Activated effector memory CD4-positive, alpha-beta T cell treated with anti-CD3 and anti-CD28 coated beads, Interleukin-2, amount 50 U/mL, for 16 hours (primary cell): ENCODE data around the gene DTNB.
"Not testable (repeated sequence)": the region's sequence is repeated elsewhere in the genome, so short reads cannot be mapped to it uniquely, and the experiment has no call there.

Experiments
- DNase-seq: peaks from one replicate; pipeline ENCODE4 v3.0.0-alpha.2; 2020

The DTNB gene

GRCh38 chr2:25677877-25678276 lies 4.5 kb upstream of the DTNB start:
- DNase-seq: no peak

GRCh38 chr2:25674077-25674362 lies 643 bp upstream of the DTNB start:
- no peak for DNase-seq

- peak; percentile 89 for DNase-seq
These were observed 680 bp downstream of the DTNB start for GRCh38 chr2:25672494-25673299.

DNA sequence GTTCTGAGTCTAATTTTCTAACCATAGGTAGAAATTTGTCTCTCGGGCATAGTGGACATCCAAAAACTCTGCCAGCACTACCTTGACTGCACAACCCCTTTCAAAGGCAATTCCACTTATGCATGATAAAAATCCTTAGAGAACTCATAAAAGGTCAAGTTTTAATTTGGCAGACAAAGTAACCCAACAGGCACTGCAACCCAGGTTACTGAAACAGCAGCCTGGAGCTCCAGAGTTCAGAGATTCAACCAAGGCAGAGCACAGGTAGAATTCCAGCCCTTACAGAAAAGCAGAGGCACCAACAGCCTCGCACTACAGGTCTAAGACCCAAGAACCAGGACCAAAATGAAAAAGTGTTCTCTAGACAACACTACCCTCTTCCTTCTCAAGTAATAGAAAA lies 1.8 kb downstream of the DTNB start:
- no peak for DNase-seq

DNA sequence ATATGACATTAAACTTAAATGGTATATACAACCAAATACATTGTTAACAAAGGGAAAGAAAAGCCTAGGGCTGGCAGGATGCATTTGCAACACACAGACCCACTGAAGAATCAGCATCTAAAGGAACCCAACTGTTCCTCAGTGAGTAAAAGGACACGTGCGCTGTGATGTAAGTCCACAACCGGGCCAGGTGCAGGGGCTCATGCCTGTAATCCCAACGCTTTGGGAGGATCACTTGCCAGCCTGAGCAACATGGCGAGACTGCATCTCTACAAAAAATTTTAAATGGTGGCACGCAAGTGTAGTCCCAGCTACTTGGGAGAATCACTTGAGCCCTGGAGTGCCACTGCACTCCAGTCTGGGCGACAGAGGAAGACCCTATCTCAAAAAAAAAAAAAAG lies 3.9 kb downstream of the DTNB start:
- no peak for DNase-seq

GRCh38 chr2:25666218-25666617 lies 7.2 kb downstream of the DTNB start:
- no peak for DNase-seq

GRCh38 chr2:25665429-25665828 lies 7.9 kb downstream of the DTNB start:
- DNase-seq: not testable (repeated sequence)

GRCh38 chr2:25664965-25665307 lies 8.4 kb downstream of the DTNB start:
- no peak for DNase-seq

DNA sequence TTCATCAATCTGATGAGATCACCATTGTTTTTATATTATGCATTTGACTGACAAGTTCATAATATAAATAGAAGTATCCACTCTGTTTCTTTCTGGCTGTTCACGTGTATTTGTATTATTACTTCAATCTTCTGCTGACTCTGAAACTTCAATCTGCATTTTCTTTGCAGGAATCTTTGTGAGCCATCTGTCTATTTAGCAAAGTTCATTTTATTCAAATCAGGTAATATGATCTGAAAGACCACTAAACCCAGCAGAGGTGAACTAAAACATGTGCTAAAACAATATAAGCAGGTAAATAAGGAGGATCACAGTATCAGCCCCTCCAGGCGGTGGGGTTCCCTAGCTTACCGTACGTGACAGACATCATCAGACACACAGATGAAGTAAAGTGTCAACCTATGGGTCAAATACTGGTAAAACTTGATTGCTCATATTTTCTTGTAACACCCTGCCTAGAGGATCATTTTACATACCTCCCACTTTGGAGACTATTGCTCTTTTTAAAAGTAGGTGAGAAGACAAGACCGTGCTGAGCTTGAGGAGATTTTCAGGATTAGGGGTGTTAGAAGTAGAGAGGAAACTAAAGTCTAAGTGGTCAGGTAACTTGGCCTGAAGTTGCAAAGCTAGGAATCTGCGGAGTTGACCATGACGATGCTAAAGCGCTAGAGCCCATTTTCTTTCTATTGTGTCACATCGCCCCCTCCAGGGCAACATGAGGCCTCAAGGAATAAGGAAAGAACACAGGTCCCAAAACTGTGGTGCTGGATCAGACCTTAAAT lies 9.0 kb downstream of the DTNB start:
- no peak for DNase-seq

- DNase-seq: no peak
These were observed 18.1 kb downstream of the DTNB start for GRCh38 chr2:25655316-25655715.

DNA sequence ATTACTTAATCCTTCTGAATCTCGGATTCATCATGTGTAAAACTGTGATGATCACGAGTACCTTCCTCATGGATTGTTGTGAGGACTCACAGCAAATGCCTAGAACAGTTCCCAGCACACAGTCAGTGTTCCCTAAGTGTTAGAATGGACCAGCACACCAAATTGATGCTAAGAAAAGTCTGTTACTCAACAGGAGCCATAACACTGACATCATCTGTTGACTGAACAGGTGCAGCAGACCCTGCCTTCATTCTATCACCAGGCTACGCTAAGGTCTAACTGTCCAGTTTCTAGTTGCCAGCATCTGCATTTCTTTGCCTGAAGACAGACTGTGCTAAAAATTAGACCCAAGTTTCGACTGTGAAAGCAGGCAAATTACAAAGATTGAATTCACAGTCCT lies 18.6 kb downstream of the DTNB start:
- no peak for DNase-seq

- DNase-seq: no peak
These were observed 21.5 kb downstream of the DTNB start for GRCh38 chr2:25651782-25652455.

- DNase-seq: no peak
These were observed 22.3 kb downstream of the DTNB start for GRCh38 chr2:25651066-25651465.

- DNase-seq: no peak
These were observed 23.1 kb downstream of the DTNB start for GRCh38 chr2:25650256-25650655.

DNA sequence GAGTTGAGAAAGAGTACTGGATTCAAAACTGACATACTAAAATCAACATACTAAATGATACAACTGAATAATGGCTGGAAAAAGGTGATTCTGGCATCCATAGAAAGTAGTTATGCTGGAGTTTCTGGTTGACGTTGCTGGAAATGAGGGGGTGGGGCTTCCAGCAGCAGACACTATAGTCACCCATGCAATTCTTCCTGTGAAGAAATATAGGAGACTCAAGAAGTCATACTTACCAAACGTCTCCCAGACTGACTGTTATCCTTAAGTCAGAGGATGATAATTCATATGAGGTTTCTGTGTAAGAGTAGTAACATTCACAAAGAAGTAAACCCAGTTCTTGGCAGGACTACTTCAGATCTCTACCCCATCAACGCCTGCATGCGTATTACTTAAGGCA lies 23.6 kb downstream of the DTNB start:
- no peak for DNase-seq

GRCh38 chr2:25642298-25642697 lies 31.1 kb downstream of the DTNB start:
- no peak for DNase-seq

DNA sequence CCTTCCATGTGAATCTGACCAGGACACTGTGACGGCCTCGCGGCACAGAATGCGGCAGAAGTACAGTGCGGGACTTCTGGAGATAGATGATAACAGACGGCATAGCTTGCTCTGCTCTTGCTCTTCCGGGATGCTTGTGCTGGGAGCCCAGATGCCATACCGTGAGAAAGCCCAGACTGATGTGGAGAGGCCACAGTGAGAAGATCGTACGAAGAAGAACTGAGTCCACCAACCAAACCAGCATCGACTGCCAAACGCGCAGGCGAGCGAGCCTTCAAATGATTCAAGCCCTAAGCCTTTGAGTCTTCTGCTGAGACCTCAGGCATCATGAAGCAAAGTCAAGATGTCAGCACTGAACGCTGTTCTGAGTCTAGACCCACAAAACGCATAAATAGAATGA lies 33.7 kb downstream of the DTNB start:
- DNase-seq: no peak

DNA sequence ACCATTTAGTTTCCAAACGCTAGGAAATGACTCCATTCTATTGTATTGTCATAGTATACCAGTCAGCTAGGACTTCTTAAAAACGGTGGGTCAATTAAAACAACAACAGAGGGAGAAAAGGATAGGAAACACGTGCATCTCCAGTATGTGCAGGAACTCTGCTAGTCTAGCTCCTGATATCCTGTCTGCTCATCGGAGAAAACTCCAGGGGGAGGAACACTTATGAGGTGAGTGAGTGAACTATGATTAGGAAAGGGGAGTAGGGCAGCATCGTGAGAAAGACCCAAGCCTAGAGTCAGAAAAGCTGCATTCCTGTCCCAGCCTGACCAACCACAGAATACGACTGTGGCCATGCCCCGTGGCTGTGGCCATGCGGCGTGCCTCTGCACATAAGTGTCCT lies 34.2 kb downstream of the DTNB start:
- DNase-seq: no peak

GRCh38 chr2:25635797-25636196 lies 37.6 kb downstream of the DTNB start:
- DNase-seq: no peak

GRCh38 chr2:25633801-25634200 lies 39.6 kb downstream of the DTNB start:
- not testable (repeated sequence) for DNase-seq

- no peak for DNase-seq
These were observed 41.0 kb downstream of the DTNB start for GRCh38 chr2:25632396-25632795.

- no peak for DNase-seq
These were observed 48.7 kb downstream of the DTNB start for GRCh38 chr2:25624635-25625034.

- no peak for DNase-seq
These were observed 50.0 kb downstream of the DTNB start for GRCh38 chr2:25623361-25623760.

GRCh38 chr2:25620711-25621110 lies 52.7 kb downstream of the DTNB start:
- DNase-seq: no peak
